Measurements from ENCODE around the gene TRIP6. TPM values are rescaled to one million over a fixed set of nuclear protein-coding genes. Genes with fewer than 3 reads are reported as not detected.
A peak's percentile ranks its signal among the peaks of the same experiment; 100 is the strongest.

Gene TRIP6
- total RNA-seq, 1 donor from 2014 or later, result 38.6 TPM

DNA sequence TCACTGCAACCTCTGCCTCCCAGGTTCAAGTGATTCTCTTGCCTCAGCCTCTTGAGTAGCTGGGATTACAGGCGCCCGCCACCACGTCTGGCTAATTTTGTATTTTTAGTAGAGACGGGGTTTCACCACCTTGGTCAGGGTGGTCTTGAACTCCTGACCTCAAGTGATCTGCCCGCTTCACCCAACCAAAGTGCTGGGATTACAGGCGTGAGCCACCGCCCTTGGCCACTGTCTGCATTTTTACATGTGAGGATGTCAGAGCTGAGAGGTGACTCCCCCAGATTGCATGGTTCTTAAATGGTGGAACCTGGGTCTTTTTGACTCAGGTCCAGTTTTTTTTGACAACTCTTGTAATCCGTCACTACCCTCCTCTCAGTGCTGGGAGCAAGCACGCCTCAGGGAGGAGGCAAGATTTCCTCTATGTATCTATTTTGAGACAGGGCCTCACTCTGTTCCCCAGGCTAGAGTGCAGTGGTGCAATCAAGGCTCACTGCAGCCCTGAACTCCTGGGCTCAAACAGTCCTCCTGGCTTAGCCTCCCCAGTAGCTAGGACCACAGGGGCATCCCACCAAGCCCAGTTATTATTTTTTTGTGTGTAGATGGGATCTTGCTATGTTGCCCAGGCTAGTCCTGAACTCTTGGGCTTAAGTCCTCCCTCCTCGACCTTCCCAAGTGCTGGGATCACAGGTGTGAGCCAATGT, 6.6 kb downstream of the TRIP6 start:
- no peak for DNase-seq

DNA sequence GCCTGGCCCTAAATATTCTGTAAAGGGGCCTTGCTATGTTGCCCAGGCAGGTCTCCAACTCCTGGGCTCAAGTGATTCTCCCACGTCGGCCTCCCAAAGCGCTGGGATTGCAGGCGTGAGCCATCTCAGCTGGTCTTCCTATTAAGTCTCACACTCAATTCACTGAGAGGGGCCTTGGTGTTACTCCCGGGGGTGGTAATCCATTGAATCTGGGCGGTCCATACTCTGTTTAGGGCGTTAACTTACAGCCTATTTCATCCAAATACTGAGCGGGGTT, 7.1 kb downstream of the TRIP6 start:
- DNase-seq, result no peak

- peak; percentile 100 for DNase-seq
Measured at GRCh38 chr7:100874577-100875355, 7.6 kb downstream of the TRIP6 start, which contains the start of gene SRRT. SRRT (plus strand) TSS chr7:100875103; CDS start chr7:100875591, 488 bp downstream.

- peak; percentile 46 for DNase-seq
Measured at GRCh38 chr7:100875356-100875751, 8.2 kb downstream of the TRIP6 start.

DNA sequence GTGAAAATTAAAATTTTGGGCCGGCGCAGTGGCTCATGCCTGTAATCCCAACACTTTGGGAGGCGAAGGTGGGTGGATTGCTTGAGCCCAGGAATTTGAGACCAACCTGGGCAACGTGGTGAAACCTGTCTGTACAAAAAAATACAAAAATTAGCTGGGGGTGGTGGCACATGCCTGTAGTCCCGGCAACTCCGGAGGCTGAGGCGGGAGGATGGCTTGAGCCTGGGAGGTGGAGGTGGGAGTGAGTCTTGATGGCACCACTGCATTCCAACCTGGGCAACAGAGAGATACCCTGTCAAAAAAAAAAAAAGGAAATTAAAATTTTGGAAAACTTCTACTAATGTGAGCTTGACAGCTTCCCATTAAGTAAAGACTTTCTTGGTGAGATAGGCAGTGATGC, 10.8 kb downstream of the TRIP6 start:
- no peak for DNase-seq

GRCh38 chr7:100878685-100879084, 11.5 kb downstream of the TRIP6 start:
- DNase-seq, result no peak

DNA sequence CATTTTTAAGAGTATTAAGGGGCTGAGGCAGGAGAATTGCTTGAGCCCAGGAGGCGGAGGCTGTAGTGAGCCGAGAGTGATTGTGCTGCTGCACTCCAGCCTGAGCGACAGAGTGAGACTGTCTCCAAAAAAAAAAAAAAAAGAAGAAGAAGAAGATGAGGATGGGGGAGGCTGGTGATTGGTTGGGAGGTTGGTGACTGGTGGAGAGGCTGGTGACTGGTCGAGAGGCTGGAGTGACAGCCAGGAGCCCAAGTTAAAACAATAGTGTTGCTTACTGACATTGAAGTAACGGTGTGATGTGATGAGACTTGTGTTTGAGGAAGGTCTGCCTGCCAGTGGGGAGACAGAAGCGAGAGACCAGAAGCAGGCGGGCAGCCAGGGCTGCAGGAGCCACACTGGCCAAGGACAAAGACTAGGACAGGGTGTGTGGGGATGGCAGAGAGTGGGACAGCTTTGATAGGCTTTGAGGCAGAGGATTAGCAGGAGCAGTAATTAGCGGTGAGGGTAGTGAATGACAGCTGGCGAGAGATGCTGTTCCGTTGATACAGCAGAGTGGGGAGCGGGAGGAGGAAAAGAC, 12.6 kb downstream of the TRIP6 start:
- DNase-seq, result no peak

DNA sequence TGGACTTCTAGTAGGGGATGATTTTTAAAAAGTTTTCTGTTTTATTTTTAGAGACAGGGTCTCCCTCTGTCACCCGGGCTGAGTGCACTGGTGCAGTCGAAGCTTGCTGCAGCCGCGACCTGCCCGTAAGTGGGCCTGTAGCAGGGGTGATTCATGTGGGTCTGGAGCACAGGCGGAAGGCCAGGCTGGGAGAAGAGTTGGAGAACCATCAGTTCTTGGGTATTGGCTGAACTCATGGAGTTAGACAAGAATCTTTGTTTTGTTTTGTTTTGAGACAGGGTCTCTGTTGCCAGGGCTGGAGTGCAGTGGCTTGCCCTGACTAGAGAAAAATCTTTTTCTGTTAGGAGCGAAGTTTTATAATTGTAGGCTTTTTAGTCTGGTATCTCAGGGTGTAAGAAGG, 13.5 kb downstream of the TRIP6 start:
- no peak for DNase-seq

DNA sequence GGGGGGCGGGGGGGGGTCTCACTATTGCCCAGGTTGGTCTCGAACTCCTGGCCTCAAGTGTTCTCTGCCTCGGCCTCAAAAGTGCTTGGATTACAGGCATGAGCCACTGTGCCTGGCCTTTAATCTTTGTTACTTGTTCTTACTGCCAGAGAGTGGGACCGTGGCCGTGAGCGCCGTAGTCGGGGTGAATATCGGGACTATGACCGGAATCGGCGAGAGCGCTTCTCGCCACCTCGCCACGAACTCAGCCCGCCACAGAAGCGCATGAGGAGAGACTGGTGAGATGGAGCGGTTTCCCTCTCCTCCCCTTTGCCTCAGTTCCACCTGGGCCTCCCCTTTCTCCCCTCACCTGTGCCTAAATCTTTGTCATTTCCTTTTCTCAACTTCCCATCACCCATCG, 13.9 kb downstream of the TRIP6 start:
- no peak for DNase-seq

DNA sequence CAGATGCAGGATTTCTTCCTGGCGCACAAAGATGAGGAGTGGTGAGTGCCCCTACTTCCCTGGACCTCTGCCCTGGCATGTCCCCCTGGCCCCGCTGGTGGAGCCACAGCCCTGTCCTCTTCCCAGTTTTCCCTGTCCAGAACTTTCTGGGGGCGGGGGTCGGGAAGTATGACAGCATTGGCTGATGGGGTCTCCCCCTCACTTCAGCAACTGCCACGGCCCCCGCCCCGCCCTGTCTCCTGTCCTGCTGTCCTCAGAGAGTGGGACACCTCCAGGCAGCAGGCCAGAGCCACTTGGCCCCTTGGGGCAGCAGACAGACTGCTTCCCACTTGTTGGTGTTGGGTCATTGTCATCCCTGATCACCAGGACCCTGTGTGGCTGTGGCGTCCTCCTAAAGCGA, 15.0 kb downstream of the TRIP6 start:
- no peak for DNase-seq

DNA sequence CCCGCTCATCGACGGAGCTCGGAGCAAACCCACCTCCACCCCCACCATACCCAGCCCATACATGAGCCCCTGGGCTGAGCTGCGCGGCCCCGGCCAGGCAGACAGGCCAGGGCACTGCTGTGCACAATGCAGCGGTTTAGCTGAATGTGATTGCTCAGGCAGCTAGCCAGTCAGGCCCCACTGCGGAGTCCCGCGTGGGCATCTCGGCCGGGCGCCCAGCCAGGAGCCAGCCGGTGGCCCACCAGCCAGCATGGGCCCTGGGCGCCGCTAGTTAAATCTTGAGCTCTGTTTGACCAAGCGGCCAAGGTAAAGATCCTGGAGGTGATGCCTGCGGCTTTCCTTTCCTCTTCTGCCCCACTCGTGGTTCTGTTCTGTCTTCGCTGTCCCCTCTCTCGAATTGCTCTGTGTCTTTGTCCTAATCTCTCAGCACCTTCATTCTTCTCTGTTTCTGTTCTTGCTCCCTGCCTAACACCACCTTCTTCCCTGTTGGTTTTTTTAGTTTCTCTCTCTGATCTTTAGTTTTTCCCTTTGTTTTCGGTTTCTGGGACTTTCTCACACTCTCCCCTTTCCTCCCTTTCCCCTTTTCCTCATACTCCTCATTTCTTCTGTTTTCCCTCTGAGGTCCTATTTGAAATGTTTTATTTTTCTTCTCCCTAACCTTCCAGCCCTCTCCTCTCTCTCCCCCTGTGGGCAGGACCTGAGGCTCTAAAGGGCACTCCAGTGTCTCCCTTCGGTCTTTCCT, 15.8 kb downstream of the TRIP6 start:
- DNase-seq, result no peak

DNA sequence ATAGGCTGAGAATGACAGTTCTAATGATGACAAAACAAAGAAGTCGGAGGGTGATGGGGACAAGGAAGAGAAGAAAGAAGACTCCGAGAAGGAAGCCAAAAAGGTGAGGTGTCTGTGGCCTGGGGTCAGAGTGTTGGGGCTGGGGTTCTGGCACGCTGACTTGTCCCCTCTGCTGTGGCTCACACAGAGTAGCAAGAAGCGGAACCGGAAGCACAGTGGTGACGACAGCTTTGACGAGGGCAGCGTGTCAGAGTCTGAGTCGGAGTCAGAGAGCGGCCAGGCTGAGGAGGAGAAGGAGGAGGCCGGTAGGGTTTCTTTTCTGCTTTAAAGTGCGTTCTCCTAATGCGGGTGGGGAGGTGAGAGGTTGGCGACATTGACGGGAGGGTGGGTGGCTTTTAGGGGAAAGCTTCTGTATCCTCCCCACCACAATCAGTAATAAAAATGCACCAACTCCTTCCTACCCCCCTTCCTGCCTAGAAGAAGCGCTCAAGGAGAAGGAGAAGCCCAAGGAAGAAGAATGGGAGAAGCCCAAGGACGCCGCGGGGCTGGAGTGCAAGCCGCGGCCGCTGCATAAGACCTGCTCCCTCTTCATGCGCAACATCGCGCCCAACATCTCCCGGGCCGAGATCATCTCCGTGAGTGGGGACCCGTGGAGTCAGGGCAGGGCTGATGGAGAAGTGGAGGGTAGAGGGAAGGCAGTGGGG, 17.7 kb downstream of the TRIP6 start:
- DNase-seq, result no peak

DNA sequence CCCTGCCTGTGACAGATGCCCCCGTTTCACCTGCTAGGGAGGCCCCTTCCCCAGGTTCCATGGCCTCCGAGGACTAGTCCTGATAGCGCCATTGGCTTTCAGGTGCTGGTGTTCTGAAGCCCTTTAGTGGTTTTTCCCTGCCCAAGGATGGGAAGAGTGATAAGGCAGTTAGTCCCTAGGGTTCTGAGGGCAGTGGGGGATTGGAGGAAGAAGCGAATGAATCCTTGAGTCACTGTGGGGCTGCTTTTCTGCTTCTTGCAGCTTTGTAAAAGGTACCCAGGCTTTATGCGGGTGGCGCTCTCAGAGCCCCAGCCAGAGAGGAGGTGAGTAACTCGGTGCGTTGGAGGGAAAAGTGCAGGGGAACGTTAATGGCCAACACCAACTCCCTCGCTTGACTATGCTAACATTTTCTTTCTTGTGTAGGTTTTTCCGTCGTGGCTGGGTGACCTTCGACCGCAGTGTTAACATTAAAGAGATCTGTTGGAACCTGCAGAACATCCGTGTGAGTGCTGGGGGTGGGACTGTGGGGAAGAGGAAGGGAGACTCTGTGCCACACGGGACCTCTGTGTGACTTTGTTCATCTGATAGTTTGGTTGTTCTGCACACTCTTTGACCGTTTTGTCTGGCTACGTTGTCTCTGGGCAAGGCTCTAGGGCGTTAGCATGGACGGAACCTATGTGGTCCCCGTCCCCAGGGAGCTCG, 18.4 kb downstream of the TRIP6 start:
- DNase-seq, result no peak

GRCh38 chr7:100886142-100886935, 19.2 kb downstream of the TRIP6 start:
- DNase-seq, result no peak

DNA sequence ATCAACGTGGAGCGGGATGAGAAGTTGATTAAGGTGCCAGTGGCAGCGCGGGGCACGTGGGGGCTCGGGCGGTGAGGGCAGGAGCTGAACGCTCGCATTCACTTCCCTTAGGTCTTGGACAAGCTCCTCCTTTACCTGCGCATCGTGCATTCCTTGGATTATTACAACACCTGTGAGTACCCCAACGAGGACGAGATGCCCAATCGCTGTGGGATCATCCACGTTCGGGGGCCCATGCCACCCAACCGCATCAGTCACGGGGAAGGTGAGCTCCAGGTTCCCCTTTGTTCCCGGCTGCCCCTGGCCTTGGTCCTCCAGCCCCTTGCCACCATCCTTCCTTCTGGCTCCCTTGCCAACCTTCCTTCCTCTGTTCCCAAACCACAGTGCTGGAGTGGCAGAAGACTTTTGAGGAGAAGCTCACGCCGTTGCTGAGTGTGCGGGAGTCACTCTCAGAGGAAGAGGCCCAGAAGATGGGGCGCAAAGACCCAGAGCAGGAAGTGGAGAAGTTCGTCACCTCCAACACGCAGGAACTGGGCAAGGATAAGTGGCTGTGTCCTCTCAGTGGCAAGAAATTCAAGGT, 19.8 kb downstream of the TRIP6 start:
- DNase-seq, result no peak

DNA sequence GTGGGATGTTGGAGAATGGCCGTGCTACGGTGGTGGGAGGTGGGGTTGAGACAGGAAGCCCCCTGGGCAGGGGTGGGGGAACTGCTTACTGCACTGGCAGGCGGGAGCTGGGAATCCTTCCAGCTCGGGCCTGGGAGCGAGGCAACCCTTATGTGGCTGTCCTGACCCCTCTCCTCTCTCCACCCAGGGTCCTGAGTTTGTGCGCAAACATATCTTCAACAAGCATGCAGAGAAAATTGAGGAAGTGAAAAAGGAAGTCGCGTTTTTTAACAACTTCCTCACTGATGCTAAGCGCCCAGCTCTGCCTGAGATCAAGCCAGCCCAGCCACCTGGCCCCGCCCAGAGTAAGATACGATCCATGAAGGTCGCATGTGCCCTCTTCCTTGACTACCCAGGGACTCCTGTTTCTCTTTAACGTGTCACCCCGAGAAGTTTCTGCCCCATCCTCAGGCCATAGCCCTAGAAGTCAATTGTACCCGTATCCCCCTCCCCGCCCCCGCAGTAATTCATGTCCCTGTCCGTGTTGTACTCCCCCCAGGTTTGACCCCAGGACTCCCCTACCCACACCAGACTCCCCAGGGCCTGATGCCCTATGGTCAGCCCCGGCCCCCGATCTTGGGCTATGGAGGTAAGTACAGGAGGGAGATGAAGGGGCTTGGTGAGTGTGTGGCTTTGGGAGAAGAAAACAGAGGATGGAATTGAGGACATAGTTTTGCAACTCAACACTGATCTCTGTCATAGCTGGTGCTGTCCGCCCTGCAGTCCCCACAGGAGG, 20.5 kb downstream of the TRIP6 start:
- DNase-seq, result no peak

DNA sequence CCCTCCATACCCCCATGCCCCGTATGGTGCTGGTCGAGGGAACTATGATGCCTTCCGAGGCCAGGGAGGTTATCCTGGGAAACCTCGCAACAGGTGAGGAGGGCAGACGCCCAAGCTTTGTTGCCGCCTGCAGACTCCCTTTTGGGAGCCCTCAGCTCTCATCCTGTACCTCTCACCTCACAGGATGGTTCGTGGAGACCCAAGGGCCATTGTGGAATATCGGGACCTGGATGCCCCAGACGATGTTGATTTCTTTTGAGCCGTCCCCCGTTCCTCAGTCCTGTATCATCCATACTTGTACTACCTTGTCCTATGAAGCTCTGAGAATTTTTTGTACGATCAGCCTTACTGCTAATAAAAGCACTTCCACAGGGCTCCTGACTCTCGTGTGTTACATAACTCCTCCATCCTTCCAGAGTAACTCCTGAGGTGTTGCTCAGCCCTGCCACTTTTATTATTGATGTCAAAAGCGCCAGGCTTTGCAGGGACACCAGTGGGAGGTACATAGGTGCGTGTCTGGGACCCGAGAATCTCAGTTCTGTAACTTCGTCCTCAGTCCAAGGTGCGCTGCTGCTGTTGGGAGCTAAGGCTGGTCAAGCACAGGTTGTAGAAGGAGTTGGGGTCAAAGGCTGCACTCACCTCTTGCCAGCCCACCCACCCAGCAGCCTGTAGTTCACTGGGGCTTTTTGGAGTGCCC, 21.3 kb downstream of the TRIP6 start:
- DNase-seq, result no peak

DNA sequence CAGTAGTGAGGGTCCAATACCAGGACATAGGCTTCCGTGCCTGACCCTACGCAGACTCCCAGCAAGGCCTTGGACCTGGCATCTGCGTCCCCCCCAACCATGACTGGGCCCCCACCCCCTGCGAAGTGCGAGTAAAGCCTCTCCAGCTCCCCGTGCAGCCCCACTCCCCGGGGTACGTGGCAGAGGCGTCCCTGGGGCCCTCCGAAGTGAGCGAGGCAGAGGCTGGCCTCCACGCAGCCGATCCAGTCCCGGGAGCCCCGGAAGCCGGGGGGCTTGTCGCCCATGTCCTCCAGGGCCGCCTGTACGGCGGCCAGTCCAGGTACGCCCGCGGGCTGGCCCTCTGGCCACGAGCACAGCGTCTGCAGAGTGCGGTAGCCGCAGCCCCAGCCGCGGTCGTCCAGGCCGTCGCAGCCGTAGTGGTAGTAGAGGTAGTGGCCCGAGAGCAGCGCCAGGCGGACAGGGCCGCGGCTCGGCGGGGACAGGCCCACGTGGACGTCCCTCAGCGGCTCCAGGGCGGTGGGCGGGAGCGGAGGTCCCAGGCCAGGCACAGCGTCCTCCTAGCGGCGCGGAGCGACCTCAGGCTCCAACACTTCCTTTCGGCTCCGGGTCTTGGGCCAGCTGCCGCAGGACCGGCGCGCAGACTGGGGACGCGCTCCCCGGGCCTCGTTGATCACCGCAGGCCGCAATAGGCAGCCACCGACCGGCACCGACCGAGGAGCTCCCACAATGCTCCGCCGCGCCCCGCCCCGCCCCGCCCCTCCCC, 22.0 kb downstream of the TRIP6 start, which contains the start of gene UFSP1:
Gene UFSP1, minus strand, starts transcription at position 728 of the 763 bp plus-strand sequence. Its CDS starts 444 bp downstream, at position 284.
- no peak for DNase-seq

Measured in tongue (tissue), 2 donors.